ENCODE results near the gene SPATA1. TPM values are rescaled to one million over a fixed set of nuclear protein-coding genes. Genes with fewer than 3 reads are reported as not detected.

The SPATA1 gene
- total and polyA plus RNA-seq, 2 donors (not counting 1 experiment from before 2014, with no cell fraction given): 0.96 to 1.7 TPM

DNA sequence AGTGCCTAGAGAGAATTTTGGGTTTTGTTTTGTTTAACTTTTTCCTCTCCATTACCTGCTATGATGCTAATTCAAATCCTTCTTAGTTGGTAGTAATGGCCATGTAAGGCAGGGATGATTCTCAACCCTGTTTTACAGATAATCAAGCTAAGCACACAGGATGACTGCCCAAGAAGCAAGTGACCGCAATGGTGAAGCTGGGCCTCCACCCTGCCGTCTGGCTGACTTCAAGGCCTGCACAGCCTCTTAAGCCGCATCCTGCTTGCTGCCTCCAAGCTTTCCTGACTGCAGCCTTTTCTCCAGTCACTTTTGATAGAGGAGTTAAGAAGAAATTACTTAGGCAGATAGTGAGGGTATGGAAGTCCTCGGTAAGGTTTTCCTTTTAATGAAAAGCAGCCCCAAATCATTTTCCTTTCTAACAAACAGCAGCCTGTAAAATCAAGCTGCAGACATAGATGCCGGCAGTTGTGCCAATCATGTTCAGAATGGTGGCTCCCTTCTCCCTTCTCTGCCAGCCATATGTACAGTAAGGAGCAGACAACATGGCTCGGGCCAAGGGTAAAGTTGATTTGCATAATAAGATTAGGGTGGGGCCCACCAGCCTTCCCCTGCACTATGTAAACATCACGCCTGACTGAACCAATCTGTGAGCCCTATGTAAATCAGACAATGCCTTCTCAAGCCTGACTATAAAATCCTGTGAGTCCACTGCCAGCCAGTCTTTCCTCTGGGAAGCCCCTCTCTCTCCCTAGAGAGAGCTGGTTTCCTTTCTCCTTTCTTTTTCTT, 76.8 kb downstream of the SPATA1 start:
- DNase-seq (ENCODE audit: low read depth in 2 of 2): peak; percentile 18 to 49
- Histone ChIP-seq H3K4me1 (ENCODE audit: control insufficient read depth, extremely low read depth, insufficient read depth, low read length) (no peaks in the 10 kb centered on the region), H2AFZ (ENCODE audit: low read length) (peak overlapping the region; percentile 51), H3K36me3 (ENCODE audit: control insufficient read depth, insufficient read depth, low read length) (no peaks in the 10 kb centered on the region), H3K79me2 (ENCODE audit: control insufficient read depth, insufficient read depth, low read length) (no peaks in the 10 kb centered on the region), H3K27me3 (ENCODE audit: control insufficient read depth, insufficient read depth, low read length) (no peaks in the 10 kb centered on the region), H4K20me1 (ENCODE audit: control insufficient read depth, extremely low read depth, insufficient read depth, low read length) (no peaks in the 10 kb centered on the region), H3K4me2 (ENCODE audit: extremely low read depth, insufficient read depth, low read length) (no peak overlapping the region), H3K9me3 (ENCODE audit: control insufficient read depth, insufficient read depth, low read depth, low read length) (no peaks in the 10 kb centered on the region), H3K9ac (ENCODE audit: insufficient read depth, low read length) (no peak overlapping the region), H3K4me3 (replicated peaks in 1 of 4; ENCODE audit: control extremely low read depth in 1 of 4, insufficient read depth in 1 of 4, low read depth in 3 of 4, low read length in 4 of 4) (no peak overlapping the region), H3K27ac (ENCODE audit: insufficient read depth, low read length) (no peak overlapping the region)
- TF ChIP-seq CTCF (conservative IDR thresholded peaks at IDR 0.05 in 1 of 2, IDR thresholded peaks at IDR 0.05 in 1 of 2; ENCODE audit: low read depth in 1 of 2, low read length in 2 of 2): no peak
- TF ChIP-seq EZH2 (IDR thresholded peaks at IDR 0.05; ENCODE audit: low read length, missing control alignments): no peak

GRCh38 chr1:84583648-84584047, 77.5 kb downstream of the SPATA1 start:
- Histone ChIP-seq H3K79me2 (ENCODE audit: control insufficient read depth, insufficient read depth, low read length) (no peaks in the 10 kb centered on the region), H3K4me3 (replicated peaks in 1 of 4; ENCODE audit: control extremely low read depth in 1 of 4, insufficient read depth in 1 of 4, low read depth in 3 of 4, low read length in 4 of 4) (no peak overlapping the region), H3K9me3 (ENCODE audit: control insufficient read depth, insufficient read depth, low read depth, low read length) (no peaks in the 10 kb centered on the region), H3K4me2 (ENCODE audit: extremely low read depth, insufficient read depth, low read length) (no peak overlapping the region), H3K27me3 (ENCODE audit: control insufficient read depth, insufficient read depth, low read length) (no peaks in the 10 kb centered on the region), H4K20me1 (ENCODE audit: control insufficient read depth, extremely low read depth, insufficient read depth, low read length) (no peaks in the 10 kb centered on the region), H2AFZ (ENCODE audit: low read length) (no peak overlapping the region), H3K36me3 (ENCODE audit: control insufficient read depth, insufficient read depth, low read length) (no peaks in the 10 kb centered on the region), H3K9ac (ENCODE audit: insufficient read depth, low read length) (no peak overlapping the region), H3K27ac (ENCODE audit: insufficient read depth, low read length) (no peak overlapping the region), H3K4me1 (ENCODE audit: control insufficient read depth, extremely low read depth, insufficient read depth, low read length) (no peaks in the 10 kb centered on the region)
- DNase-seq (ENCODE audit: low read depth in 2 of 2): no peak
- TF ChIP-seq EZH2 (IDR thresholded peaks at IDR 0.05; ENCODE audit: low read length, missing control alignments): no peak
- no peak for TF ChIP-seq CTCF (conservative IDR thresholded peaks at IDR 0.05 in 1 of 2, IDR thresholded peaks at IDR 0.05 in 1 of 2; ENCODE audit: low read depth in 1 of 2, low read length in 2 of 2)

GRCh38 chr1:84584126-84584525, 77.9 kb downstream of the SPATA1 start:
- no peak overlapping the region for H3K27ac ChIP-seq (ENCODE audit: insufficient read depth, low read length)
- H3K36me3 ChIP-seq (ENCODE audit: control insufficient read depth, insufficient read depth, low read length): no peaks in the 10 kb centered on the region
- H3K79me2 ChIP-seq (ENCODE audit: control insufficient read depth, insufficient read depth, low read length): no peaks in the 10 kb centered on the region
- no peak overlapping the region for H2AFZ ChIP-seq (ENCODE audit: low read length)
- TF ChIP-seq CTCF (conservative IDR thresholded peaks at IDR 0.05 in 1 of 2, IDR thresholded peaks at IDR 0.05 in 1 of 2; ENCODE audit: low read depth in 1 of 2, low read length in 2 of 2) (no peak), EZH2 (IDR thresholded peaks at IDR 0.05; ENCODE audit: low read length, missing control alignments) (no peak)
- H3K9me3 ChIP-seq (ENCODE audit: control insufficient read depth, insufficient read depth, low read depth, low read length): no peaks in the 10 kb centered on the region
- no peaks in the 10 kb centered on the region for H3K27me3 ChIP-seq (ENCODE audit: control insufficient read depth, insufficient read depth, low read length)
- H4K20me1 ChIP-seq (ENCODE audit: control insufficient read depth, extremely low read depth, insufficient read depth, low read length): no peaks in the 10 kb centered on the region
- no peak overlapping the region for H3K9ac ChIP-seq (ENCODE audit: insufficient read depth, low read length)
- H3K4me2 ChIP-seq (ENCODE audit: extremely low read depth, insufficient read depth, low read length): no peak overlapping the region
- no peak overlapping the region for H3K4me3 ChIP-seq (replicated peaks in 1 of 4; ENCODE audit: control extremely low read depth in 1 of 4, insufficient read depth in 1 of 4, low read depth in 3 of 4, low read length in 4 of 4)
- no peaks in the 10 kb centered on the region for H3K4me1 ChIP-seq (ENCODE audit: control insufficient read depth, extremely low read depth, insufficient read depth, low read length)
- DNase-seq (ENCODE audit: low read depth in 2 of 2): no peak

Data from fibroblast of lung (primary cell).